Stimulated activated naive CD8-positive, alpha-beta T cell treated with anti-CD3 and anti-CD28 coated beads, Interleukin-15, Interleukin-2, amounts not matched to agents 100 ng/mL and 50 ng/mL, for 24 hours (primary cell): ENCODE data around the gene DBP.
"Not testable (repeated sequence)": the region's sequence is repeated elsewhere in the genome, so short reads cannot be mapped to it uniquely, and the experiment has no call there.

Experiments
- H3K27ac Mint-ChIP-seq: one replicate; pipeline ENCODE4 v1.8.0; 2021; ENCODE audit warnings: mild to moderate bottlenecking, mixed read lengths
- H3K27me3 Mint-ChIP-seq: one replicate; pipeline ENCODE4 v1.8.0; 2021; ENCODE audit warnings: mixed read lengths
- H3K36me3 Mint-ChIP-seq: one replicate; pipeline ENCODE4 v1.8.0; 2021; ENCODE audit warnings: low read depth, mixed read lengths
- H3K4me1 Mint-ChIP-seq: one replicate; pipeline ENCODE4 v1.8.0; 2021; ENCODE audit warnings: low read depth, mixed read lengths
- H3K4me3 Mint-ChIP-seq: one replicate; pipeline ENCODE4 v1.8.0; 2021; ENCODE audit warnings: mild to moderate bottlenecking, mixed read lengths
- H3K9me3 Mint-ChIP-seq: one replicate; pipeline ENCODE4 v1.8.0; 2021; ENCODE audit warnings: mixed read lengths

Gene DBP

GRCh38 chr19:48671446-48671995 is 34.3 kb upstream of the DBP start:
- no peak overlapping the region for H3K4me3 Mint-ChIP-seq
- H3K4me1 Mint-ChIP-seq: peaks cover 7% of the 10 kb centered on the region
- H3K9me3 Mint-ChIP-seq: no peaks in the 10 kb centered on the region
- no peaks in the 10 kb centered on the region for H3K27me3 Mint-ChIP-seq
- no peaks in the 10 kb centered on the region for H3K36me3 Mint-ChIP-seq
- H3K27ac Mint-ChIP-seq: no peak overlapping the region

- peaks cover 7% of the 10 kb centered on the region for H3K4me1 Mint-ChIP-seq
- no peaks in the 10 kb centered on the region for H3K36me3 Mint-ChIP-seq
- H3K27me3 Mint-ChIP-seq: no peaks in the 10 kb centered on the region
- no peaks in the 10 kb centered on the region for H3K9me3 Mint-ChIP-seq
- no peak overlapping the region for H3K4me3 Mint-ChIP-seq
- no peak overlapping the region for H3K27ac Mint-ChIP-seq
Observed at GRCh38 chr19:48670699-48671445, 33.7 kb upstream of the DBP start.

- Mint-ChIP-seq H3K4me1 (peaks cover 2% of the 10 kb centered on the region), H3K36me3 (no peaks in the 10 kb centered on the region), H3K27me3 (no peaks in the 10 kb centered on the region), H3K9me3 (no peaks in the 10 kb centered on the region), H3K4me3 (no peak overlapping the region), H3K27ac (peak overlapping the region; percentile 82)
Observed at GRCh38 chr19:48669903-48670668, 32.9 kb upstream of the DBP start.

GRCh38 chr19:48668761-48669160 is 31.6 kb upstream of the DBP start:
- no peaks in the 10 kb centered on the region for H3K27me3 Mint-ChIP-seq
- H3K4me3 Mint-ChIP-seq: no peak overlapping the region
- H3K4me1 Mint-ChIP-seq: no peaks in the 10 kb centered on the region
- no peaks in the 10 kb centered on the region for H3K9me3 Mint-ChIP-seq
- no peaks in the 10 kb centered on the region for H3K36me3 Mint-ChIP-seq
- peak overlapping the region; percentile 29 for H3K27ac Mint-ChIP-seq

- Mint-ChIP-seq H3K9me3 (no peaks in the 10 kb centered on the region), H3K4me1 (no peaks in the 10 kb centered on the region), H3K27ac (no peak overlapping the region), H3K4me3 (no peak overlapping the region), H3K36me3 (no peaks in the 10 kb centered on the region), H3K27me3 (no peaks in the 10 kb centered on the region)
Observed at GRCh38 chr19:48668332-48668731, 31.2 kb upstream of the DBP start.

- Mint-ChIP-seq H3K9me3 (no peaks in the 10 kb centered on the region), H3K36me3 (no peaks in the 10 kb centered on the region), H3K4me1 (peaks cover 6% of the 10 kb centered on the region), H3K4me3 (no peak overlapping the region), H3K27me3 (no peaks in the 10 kb centered on the region), H3K27ac (no peak overlapping the region)
Observed at GRCh38 chr19:48665786-48666185, 28.6 kb upstream of the DBP start.

- no peak overlapping the region for H3K4me3 Mint-ChIP-seq
- H3K36me3 Mint-ChIP-seq: no peaks in the 10 kb centered on the region
- H3K27me3 Mint-ChIP-seq: no peaks in the 10 kb centered on the region
- H3K27ac Mint-ChIP-seq: no peak overlapping the region
- H3K4me1 Mint-ChIP-seq: peaks cover 9% of the 10 kb centered on the region
- no peaks in the 10 kb centered on the region for H3K9me3 Mint-ChIP-seq
Observed at GRCh38 chr19:48664476-48664875, 27.3 kb upstream of the DBP start.

GRCh38 chr19:48663667-48664066 is 26.5 kb upstream of the DBP start:
- no peaks in the 10 kb centered on the region for H3K36me3 Mint-ChIP-seq
- no peaks in the 10 kb centered on the region for H3K27me3 Mint-ChIP-seq
- H3K9me3 Mint-ChIP-seq: no peaks in the 10 kb centered on the region
- no peak overlapping the region for H3K4me3 Mint-ChIP-seq
- H3K4me1 Mint-ChIP-seq: peaks cover 9% of the 10 kb centered on the region
- H3K27ac Mint-ChIP-seq: no peak overlapping the region

GRCh38 chr19:48661711-48662090 is 24.5 kb upstream of the DBP start:
- no peak overlapping the region for H3K4me3 Mint-ChIP-seq
- no peaks in the 10 kb centered on the region for H3K36me3 Mint-ChIP-seq
- peaks cover 11% of the 10 kb centered on the region for H3K4me1 Mint-ChIP-seq
- H3K9me3 Mint-ChIP-seq: no peaks in the 10 kb centered on the region
- H3K27me3 Mint-ChIP-seq: no peaks in the 10 kb centered on the region
- H3K27ac Mint-ChIP-seq: no peak overlapping the region

- Mint-ChIP-seq H3K4me1 (peaks cover 12% of the 10 kb centered on the region), H3K27ac (peak overlapping the region; percentile 95), H3K27me3 (no peaks in the 10 kb centered on the region), H3K9me3 (no peaks in the 10 kb centered on the region), H3K4me3 (peak overlapping the region; percentile 64), H3K36me3 (no peaks in the 10 kb centered on the region)
Observed at GRCh38 chr19:48660852-48661710, 23.9 kb upstream of the DBP start.

GRCh38 chr19:48659768-48660167 is 22.6 kb upstream of the DBP start:
- H3K27ac Mint-ChIP-seq: no peak overlapping the region

GRCh38 chr19:48658483-48658882 is 21.3 kb upstream of the DBP start:
- H3K27ac Mint-ChIP-seq: no peak overlapping the region
- H3K36me3 Mint-ChIP-seq: no peaks in the 10 kb centered on the region
- no peaks in the 10 kb centered on the region for H3K27me3 Mint-ChIP-seq
- no peaks in the 10 kb centered on the region for H3K9me3 Mint-ChIP-seq
- no peak overlapping the region for H3K4me3 Mint-ChIP-seq
- peaks cover 12% of the 10 kb centered on the region for H3K4me1 Mint-ChIP-seq

More at GRCh38 chr19:48659768-48660167, 22.6 kb upstream of the DBP start:
- Mint-ChIP-seq H3K36me3 (no peaks in the 10 kb centered on the region), H3K4me3 (no peak overlapping the region), H3K27me3 (no peaks in the 10 kb centered on the region), H3K4me1 (peaks cover 12% of the 10 kb centered on the region), H3K9me3 (no peaks in the 10 kb centered on the region)

GRCh38 chr19:48657828-48658227 is 20.6 kb upstream of the DBP start:
- not testable (repeated sequence) for H3K27ac Mint-ChIP-seq, H3K27me3 Mint-ChIP-seq, H3K36me3 Mint-ChIP-seq, H3K4me3 Mint-ChIP-seq, H3K9me3 Mint-ChIP-seq
- peaks cover 12% of the 10 kb centered on the region for H3K4me1 Mint-ChIP-seq

GRCh38 chr19:48656840-48657474 is 19.8 kb upstream of the DBP start:
- H3K4me1 Mint-ChIP-seq: peaks cover 16% of the 10 kb centered on the region
- no peaks in the 10 kb centered on the region for H3K27me3 Mint-ChIP-seq
- H3K4me3 Mint-ChIP-seq: no peak overlapping the region
- H3K36me3 Mint-ChIP-seq: no peaks in the 10 kb centered on the region
- no peak overlapping the region for H3K27ac Mint-ChIP-seq
- H3K9me3 Mint-ChIP-seq: no peaks in the 10 kb centered on the region
